ENCODE measurements around the gene ATIC.

Gene ATIC

DNA sequence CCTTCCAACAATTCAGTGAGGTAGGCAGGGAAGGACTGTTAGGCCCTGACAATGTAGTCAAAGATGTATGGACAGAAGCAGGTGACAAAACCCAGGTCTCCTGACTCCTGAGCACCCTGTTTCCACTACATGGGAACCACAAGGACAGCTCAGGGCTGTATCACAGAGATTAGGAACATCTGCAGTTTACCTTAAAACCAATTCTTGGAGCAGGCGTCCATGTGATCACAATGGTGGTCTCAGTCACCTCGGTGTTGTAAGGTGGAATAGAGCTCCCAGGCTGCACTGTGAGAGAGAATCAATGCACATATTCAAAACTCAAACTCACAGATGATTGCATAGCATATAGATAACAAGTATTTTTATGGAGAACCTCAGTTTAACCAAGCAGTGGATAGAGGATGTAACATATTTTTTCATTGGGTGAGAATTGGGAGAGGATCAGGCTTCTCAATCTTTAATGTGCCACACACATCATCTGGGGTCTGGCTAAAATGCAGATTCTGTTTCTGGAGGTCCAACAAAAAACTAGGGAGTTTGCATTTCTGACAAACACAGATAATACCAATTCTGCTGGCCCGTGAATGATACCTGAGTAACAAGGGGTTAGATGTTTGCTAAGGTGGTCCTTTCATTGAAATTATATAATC, 87.3 kb downstream of the ATIC start:
- DNase-seq (ENCODE audit: low read depth), result no peak

All from stimulated activated CD8-positive, alpha-beta memory T cell treated with anti-CD3 and anti-CD28 coated beads, Interleukin-7, amount 100 ng/mL, for 24 hours (primary cell).